Measurements from ENCODE around the gene MCF2L2. TPM values are rescaled to one million over a fixed set of nuclear protein-coding genes. Genes with fewer than 3 reads are reported as not detected.

The MCF2L2 gene
- total and polyA plus RNA-seq, 2 donors (not counting 3 experiments of a cell fraction or from before 2014, with no cell fraction given): 0.15 to 1.1 TPM

GRCh38 chr3:183268366-183268765 lies 160.1 kb downstream of the MCF2L2 start:
- Histone ChIP-seq H3K9me3 (replicated peaks; ENCODE audit: control insufficient read depth, insufficient read depth, low read length) (no peaks in the 10 kb centered on the region), H3K4me2 (ENCODE audit: insufficient read depth, low read length) (no peak overlapping the region), H3K27me3 (ENCODE audit: control insufficient read depth in 2 of 2, insufficient read depth in 2 of 2, low read length in 2 of 2) (no peaks in the 10 kb centered on the region), H3K79me2 (ENCODE audit: control insufficient read depth, insufficient read depth, low read length) (peaks cover 32% of the 10 kb centered on the region), H2AFZ (ENCODE audit: low read depth, low read length) (no peak overlapping the region), H4K20me1 (replicated peaks; ENCODE audit: control insufficient read depth, extremely low read depth, insufficient read depth, low read length) (no peaks in the 10 kb centered on the region), H3K4me1 (ENCODE audit: control insufficient read depth, extremely low read depth, insufficient read depth, low read length) (peaks cover 20% of the 10 kb centered on the region), H3K36me3 (ENCODE audit: control insufficient read depth in 2 of 2, extremely low read depth in 1 of 2, insufficient read depth in 2 of 2, low read length in 2 of 2) (peaks cover 0 to 9% of the 10 kb centered on the region in 2 experiments), H3K9me1 (replicated peaks; ENCODE audit: control insufficient read depth, extremely low read depth, insufficient read depth, low read length) (no peaks in the 10 kb centered on the region), H3K4me3 (replicated peaks in 1 of 3; ENCODE audit: insufficient read depth in 1 of 3, low read depth in 1 of 3, low read length in 3 of 3) (no peak overlapping the region), H3K9ac (replicated peaks; ENCODE audit: extremely low read depth, insufficient read depth, low read length) (no peak overlapping the region), H3K27ac (ENCODE audit: insufficient read depth, low read depth, low read length) (no peak overlapping the region)
- POLR2A ChIA-PET: no interaction called here
- FAIRE-seq (no peak), DNase-seq (ENCODE audit: low read depth, low spot score) (no peak)
- dilution Hi-C loops (cut with MboI; ENCODE audit: extremely low pct_ligation_motif_present, low sequenced_read_pairs) (no loop called here), intact Hi-C loops (cut with micrococcal nuclease) (no loop called here)
- CTCF ChIA-PET: no interaction called here
- no TSS peak for BruUV-seq (replicated peaks)
- TF ChIP-seq POLR2AphosphoS5 (IDR thresholded peaks at IDR 0.05; ENCODE audit: insufficient read depth, low read depth, low read length) (no peak), POLR2A (IDR thresholded peaks at IDR 0.05; ENCODE audit: low read depth, low read length) (no peak), FOS (IDR thresholded peaks at IDR 0.05; ENCODE audit: borderline replicate concordance, insufficient read depth, low read length) (no peak), JUN (IDR thresholded peaks at IDR 0.05; ENCODE audit: borderline replicate concordance, insufficient read depth, insufficient read length, low read depth) (no peak), GATA2 (IDR thresholded peaks at IDR 0.05; ENCODE audit: insufficient read depth, insufficient read length, low read depth, low read length) (no peak), MYC (IDR thresholded peaks at IDR 0.05; ENCODE audit: low read depth, low read length) (no peak), EZH2 (IDR thresholded peaks at IDR 0.05; ENCODE audit: borderline replicate concordance, low read depth, low read length, severe bottlenecking) (no peak)
- TF ChIP-seq, protein P1, sequence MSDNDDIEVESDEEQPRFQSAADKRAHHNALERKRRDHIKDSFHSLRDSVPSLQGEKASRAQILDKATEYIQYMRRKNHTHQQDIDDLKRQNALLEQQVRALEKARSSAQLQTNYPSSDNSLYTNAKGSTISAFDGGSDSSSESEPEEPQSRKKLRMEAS (IDR thresholded peaks at IDR 0.05; ENCODE audit: insufficient read depth, insufficient read length): no peak
- TF ChIP-seq, protein P2, sequence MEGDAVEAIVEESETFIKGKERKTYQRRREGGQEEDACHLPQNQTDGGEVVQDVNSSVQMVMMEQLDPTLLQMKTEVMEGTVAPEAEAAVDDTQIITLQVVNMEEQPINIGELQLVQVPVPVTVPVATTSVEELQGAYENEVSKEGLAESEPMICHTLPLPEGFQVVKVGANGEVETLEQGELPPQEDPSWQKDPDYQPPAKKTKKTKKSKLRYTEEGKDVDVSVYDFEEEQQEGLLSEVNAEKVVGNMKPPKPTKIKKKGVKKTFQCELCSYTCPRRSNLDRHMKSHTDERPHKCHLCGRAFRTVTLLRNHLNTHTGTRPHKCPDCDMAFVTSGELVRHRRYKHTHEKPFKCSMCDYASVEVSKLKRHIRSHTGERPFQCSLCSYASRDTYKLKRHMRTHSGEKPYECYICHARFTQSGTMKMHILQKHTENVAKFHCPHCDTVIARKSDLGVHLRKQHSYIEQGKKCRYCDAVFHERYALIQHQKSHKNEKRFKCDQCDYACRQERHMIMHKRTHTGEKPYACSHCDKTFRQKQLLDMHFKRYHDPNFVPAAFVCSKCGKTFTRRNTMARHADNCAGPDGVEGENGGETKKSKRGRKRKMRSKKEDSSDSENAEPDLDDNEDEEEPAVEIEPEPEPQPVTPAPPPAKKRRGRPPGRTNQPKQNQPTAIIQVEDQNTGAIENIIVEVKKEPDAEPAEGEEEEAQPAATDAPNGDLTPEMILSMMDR (IDR thresholded peaks at IDR 0.05; ENCODE audit: extremely low read depth in 1 of 2, insufficient read depth in 1 of 2, low read depth in 1 of 2, low read length in 2 of 2): no peak
